ENCODE data around the gene PRKCI.

- TF ChIP-seq CTCF (IDR thresholded peaks at IDR 0.05; ENCODE audit: low read depth, low read length) = no peak
- no peak for TF ChIP-seq POLR2A (IDR thresholded peaks at IDR 0.05; ENCODE audit: extremely low read depth, insufficient read length)
Measured at GRCh38 chr3:170180079-170180907, 41.9 kb upstream of the PRKCI start.

Data from NB4 (cell line).